Urothelium cell line (cell line): ENCODE results near the gene MAP3K21.

ENCODE experiments used
- DNase-seq: peaks from one replicate; pipeline ENCODE4 v3.0.0; 2011; ENCODE audit warnings: low spot score, mixed read lengths
- FAIRE-seq: peaks from 2 replicates; lab custom pipeline; 2011; peaks lifted over from hg19 to GRCh38; lab: Jason Lieb, UNC

Gene MAP3K21

GRCh38 chr1:233386336-233386735 lies 58.8 kb downstream of the MAP3K21 start:
- FAIRE-seq (no peak), DNase-seq (no peak)

DNA sequence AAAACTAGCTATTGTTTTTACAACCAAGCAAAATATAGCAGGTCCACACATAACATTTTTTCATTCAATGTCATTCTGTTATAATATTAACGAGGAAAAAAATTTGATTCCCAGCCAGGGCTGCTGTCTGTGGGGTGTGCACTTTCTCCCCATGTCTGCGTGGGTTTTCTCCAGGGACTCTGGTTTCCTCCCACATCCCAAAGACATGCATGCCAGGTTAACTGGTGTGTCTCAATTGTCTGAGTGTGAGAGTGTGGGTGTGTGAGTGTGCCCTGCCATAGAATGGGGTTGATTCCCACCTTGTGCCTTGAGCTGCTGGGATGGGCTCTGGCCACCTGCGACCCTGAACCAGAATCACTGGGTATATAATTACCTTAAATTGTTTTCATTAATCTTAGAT lies 60.1 kb downstream of the MAP3K21 start:
- FAIRE-seq, result no peak
- no peak for DNase-seq

DNA sequence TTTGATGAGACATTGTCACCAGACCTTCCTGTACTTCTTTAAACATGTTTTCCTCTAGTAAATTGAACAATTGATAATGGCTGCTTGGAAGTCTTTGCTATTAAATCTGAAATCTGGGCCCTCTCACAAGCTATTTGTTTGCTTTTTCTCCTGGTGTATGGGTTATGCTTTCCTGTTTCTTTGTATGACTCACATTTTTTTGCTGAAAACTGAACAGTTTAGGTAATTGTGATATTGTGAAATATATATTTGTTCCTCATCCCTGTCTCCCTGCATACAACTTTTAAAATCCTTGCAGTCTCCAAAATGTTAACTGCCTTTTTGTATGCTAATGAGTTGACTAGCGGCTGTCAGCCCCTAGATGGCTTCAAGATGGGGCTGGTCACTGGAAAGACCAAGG lies 61.6 kb downstream of the MAP3K21 start:
- FAIRE-seq (no peak), DNase-seq (no peak)

DNA sequence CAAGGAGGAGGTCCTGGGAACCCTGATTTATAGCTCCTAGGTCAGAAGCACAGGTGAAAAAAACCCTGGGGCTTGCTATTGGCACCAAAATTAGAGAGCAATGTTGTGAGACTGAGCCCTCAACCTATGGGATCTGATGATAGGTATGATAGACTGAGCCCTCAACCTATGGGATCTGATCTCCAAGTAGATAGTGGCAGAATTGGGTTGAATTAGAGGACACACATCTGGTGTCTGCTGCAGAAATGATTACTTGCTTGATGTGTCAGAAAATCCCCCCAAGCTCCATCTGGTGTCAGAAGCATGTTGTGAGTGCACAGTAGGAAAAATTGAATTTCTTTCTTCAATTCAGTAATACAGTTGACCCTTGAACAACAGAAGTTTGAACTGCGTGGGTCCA lies 62.4 kb downstream of the MAP3K21 start:
- DNase-seq (no peak), FAIRE-seq (no peak)

DNA sequence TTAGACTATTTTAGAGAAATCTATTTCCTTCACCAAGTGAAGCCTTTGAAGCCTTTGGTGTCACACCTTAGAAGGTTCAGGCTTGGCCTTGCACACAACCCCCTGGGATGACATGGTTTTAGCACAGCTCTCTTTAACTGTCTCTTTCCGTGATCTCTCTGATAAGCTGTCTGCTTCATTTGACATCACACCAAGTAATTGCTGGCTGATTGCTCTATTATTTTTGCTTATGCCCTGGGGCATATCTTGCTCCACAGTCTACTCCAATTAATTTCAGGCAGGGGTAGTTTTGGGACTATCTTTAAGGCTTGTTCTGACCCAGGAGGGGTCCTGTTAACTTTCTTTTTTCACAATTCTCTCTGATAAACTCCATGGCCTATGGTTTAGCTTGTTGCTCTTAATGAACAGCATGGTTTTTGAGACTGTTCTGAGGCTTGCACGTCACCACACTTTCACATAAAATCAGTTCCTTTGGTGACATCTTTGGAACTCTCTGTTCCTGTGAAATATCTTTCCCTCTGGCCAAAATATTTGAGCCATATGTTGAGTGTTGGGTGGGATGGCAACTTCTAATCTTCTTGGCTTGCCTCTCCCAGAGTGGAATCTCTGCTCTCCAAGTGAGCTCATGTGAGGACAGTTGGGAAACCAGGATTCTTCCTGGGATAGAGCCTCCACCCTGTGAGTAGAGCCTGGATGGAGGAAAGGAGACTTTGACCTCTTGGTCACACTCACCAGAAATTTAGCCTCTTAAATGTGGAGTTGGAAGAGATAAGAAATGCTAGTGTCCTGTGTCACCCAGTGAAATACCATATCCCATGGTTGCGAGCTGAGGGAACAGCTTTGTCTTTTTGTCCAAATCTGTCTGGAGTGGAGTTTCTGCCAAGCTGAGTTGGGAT lies 63.6 kb downstream of the MAP3K21 start:
- FAIRE-seq (no peak), DNase-seq (no peak)

DNA sequence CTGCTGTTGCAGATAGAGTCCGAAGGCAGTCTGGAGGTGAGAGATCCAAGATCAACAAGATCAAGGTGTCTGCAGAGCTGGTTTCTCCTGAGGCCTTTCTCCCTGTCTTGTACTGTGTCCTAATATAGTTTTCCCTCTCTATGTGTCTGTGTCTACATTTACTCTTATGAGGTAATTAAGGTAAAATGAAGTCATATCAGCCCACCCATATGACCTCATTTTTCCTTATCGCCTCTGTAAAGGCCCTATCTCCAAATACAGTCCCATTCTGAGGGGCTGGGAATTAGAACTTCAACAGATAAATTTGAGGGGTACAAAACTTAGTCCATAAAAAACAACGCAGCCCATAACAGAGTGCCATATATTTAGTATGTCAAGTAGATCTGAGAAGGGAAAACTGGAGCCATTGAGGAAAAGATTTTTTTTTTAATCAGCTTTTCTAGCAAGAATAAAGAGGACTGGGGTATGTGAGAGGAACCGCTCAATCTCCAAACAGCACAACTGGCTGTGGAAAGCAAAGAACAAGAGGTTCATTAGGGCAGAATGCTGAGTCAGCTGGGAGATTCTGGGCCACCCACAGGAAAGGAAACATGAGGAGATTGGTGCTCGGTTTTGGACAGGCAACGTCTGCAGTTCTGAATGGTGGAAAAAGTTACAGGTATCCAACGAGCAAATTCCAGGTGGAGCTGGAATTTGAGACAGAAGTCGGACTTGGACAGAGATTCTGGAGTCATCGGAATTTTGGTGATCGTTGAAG lies 65.7 kb downstream of the MAP3K21 start:
- DNase-seq (peak; percentile 26), FAIRE-seq (no peak)

DNA sequence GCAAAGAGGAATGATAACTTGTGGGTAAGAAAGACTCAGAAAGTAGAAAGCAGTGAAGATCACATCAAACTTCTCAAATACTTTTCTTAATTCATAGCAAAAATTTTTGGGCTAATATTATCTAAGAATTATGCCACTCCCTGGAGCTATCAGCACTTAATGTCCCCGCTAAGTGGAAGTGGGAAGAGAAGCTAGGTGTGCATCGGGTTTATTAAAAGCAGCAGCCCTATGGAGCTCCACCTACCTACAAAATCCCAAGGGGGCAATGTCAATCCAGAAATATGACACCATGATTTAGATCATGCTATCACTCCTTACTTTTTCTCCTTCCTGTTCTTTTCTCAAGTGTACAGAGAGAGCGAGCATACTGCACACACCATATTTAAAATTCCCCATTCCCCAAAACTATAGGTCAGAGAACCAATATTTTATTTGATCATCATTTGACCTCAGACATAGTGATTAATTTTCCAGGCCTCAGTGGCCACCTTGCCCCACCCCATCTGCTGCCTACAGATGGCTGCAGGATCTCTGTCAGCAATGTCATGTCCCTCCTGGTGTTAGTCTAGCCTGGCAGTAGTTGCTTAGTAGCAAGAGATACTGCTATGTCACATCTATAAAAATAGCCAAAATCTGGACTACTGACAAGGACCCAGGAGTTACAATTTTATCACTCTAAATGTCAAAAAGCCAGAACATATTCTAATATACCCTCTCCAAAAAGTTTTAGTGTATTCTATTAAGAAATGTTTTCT lies 66.6 kb downstream of the MAP3K21 start:
- no peak for FAIRE-seq

GRCh38 chr1:233394860-233395717 lies 67.6 kb downstream of the MAP3K21 start:
- DNase-seq (peak; percentile 64), FAIRE-seq (no peak)

More for the DNA sequence above, 66.6 kb downstream of the MAP3K21 start:
- DNase-seq, result no peak

DNA sequence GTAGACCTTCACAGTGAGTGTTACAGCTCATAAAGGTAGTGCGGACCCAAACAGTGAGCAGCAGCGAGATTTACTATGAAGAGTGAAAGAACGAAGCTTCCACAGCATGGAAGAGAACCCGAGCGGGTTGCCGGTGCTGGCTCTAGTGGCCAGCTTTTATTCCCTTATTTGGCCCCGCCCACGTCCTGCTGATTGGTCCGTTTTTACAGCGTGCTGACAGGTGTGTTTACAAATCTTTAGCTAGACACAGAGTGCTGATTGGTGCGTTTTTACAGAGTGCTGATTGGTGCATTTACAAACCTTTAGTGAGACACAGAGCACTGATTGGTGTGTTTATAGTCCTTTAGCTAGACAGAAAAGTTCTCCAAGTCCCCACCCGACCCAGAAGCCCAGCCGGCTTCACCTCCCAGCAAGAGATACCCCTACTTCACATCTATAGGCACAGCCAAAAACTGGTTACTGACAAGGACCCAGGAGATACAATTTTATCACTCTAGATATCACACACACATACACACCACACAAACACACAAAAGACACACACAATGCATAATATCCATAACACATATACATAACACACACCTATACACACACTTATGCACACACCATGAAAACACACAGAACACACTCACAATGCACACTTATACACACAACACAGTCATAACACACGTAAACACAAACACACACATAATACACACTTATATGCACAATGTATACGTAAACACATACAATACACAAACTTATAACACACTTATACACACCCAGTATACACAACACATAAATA lies 68.5 kb downstream of the MAP3K21 start:
- DNase-seq (no peak), FAIRE-seq (peak; percentile 27)

DNA sequence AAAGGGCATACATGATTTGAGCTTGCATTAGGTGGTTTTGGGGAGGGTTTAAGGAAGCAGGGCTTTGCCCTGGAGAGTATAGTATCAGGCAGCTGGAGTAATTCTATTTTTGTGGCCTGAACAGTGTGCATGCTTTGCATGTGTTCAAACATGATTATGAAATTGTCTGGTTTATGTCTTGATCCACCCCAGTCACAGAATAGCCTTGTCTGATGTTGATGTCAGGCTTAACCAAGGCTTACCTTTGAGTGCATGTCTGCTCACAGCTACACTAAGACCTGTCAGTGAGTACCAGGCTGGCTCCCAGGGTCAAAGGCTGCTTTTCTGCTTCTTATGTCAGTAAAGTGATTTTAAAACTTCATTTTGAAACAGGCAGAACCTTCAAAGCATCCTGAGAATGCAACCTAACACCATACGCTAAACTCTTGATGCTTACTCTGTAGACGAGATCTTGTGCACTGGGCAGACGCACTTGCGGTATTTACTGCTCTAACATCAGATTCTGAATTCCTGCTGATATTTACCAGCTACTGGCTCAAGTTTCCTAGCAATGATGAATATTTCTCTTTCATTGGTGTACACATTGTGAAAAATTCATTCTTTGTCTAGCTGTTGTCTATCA lies 78.9 kb downstream of the MAP3K21 start:
- DNase-seq (no peak), FAIRE-seq (peak; percentile 44)

GRCh38 chr1:233406994-233407631 lies 79.6 kb downstream of the MAP3K21 start:
- no peak for FAIRE-seq

GRCh38 chr1:233409540-233409939 lies 82.0 kb downstream of the MAP3K21 start:
- no peak for DNase-seq
- no peak for FAIRE-seq

More at GRCh38 chr1:233406994-233407631, 79.6 kb downstream of the MAP3K21 start:
- DNase-seq, result no peak

DNA sequence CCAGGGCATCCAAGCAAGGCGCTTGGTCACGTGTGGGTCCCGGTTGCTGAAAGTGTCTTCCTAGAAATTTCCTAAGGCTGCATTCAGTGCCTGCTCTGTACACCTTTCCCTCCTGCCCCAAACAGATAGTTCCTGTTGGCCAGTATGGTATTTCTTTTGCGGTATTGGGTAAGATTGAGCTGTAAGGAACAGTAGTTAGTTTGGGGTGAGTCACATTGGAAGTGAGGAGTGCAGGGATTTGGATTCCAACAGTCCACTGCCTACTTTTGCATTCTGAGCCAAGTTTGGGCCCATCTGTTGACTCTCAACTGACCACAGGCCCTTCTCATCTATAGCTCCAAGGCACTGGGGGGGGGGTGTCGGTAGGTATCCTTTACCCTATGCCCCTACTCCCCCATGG lies 83.4 kb downstream of the MAP3K21 start:
- no peak for FAIRE-seq
- no peak for DNase-seq

GRCh38 chr1:233412812-233413211 lies 85.3 kb downstream of the MAP3K21 start:
- FAIRE-seq (no peak), DNase-seq (no peak)

DNA sequence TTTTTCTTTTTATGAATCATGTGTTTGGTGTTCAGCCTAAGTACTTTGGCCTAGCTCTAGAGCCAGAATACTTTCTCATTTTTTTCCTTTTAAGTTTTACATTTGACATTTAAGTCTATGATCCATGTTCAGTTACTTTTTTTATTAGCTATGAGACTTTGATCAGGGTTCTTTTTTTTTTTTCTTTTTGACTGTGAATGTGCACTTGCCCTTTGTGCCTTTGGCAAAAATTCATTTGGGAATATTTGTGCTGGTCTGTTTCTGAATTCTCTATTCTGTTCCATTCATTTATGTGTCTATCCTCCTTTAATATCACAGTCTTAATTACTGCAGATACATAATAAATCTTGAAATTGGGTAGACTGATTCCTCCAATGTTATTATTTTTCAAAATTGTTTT lies 93.8 kb downstream of the MAP3K21 start:
- FAIRE-seq, result no peak
- DNase-seq, result no peak

- no peak for DNase-seq
Observed at GRCh38 chr1:233424779-233425178, 97.3 kb downstream of the MAP3K21 start.

GRCh38 chr1:233427907-233428306 lies 100.4 kb downstream of the MAP3K21 start:
- FAIRE-seq (no peak), DNase-seq (no peak)

More at GRCh38 chr1:233424779-233425178, 97.3 kb downstream of the MAP3K21 start:
- no peak for FAIRE-seq

DNA sequence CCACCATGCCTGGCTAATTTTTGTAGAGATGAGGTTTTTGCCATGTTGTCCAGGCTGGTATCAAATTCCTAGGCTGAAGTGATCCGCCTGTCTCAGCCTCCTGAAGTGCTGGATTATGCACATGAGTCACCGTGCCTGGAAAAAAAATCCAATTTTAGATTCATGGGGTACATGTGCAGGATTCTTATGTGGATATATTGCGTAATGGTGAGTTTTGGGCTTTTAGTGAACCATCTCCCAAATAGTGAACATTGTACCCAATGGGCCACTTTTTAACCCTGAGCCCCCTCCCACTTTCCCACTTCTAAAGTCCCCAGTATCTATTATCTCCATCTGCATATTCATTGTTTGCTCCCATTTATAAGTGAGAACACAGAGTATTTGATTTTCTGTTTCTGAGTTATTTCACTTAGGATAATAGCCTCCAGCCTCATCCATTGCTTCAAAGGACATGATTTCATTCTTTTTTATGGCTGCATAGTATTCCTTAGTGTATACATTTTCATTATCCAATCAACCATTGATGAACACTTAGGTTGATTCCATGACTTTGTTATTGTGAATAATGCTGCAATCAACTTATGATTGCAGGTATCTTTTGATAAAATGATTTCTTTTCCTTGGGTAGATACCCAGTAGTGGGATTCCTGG lies 104.4 kb downstream of the MAP3K21 start:
- FAIRE-seq, result no peak
- no peak for DNase-seq
